ENCODE measurements around the gene MYO5A.

- TF ChIP-seq POLR2AphosphoS5 (IDR thresholded peaks at IDR 0.05; ENCODE audit: low read depth, low read length): no peak
- TF ChIP-seq POLR2A (IDR thresholded peaks at IDR 0.05; ENCODE audit: low read depth, low read length): no peak
Observed at GRCh38 chr15:52481915-52482314, 46.8 kb downstream of the MYO5A start.
